Endothelial cell of umbilical vein (primary cell): ENCODE results near the gene U2AF2. TPM values are rescaled to one million over a fixed set of nuclear protein-coding genes. Genes with fewer than 3 reads are reported as not detected.

Experiments
- BruUV-seq: library from RNA; stranded (reverse); fragments of 400-500 nt; replicated peaks from 2 replicates; lab custom pipeline; 2021; lab: Mats Ljungman, UMichigan
- CTCF ChIA-PET: fragments of 300-600, 350-600 bp; sonication (Branson Sonifier 250); formaldehyde crosslinking; loops from one replicate; lab custom pipeline; 2021; ENCODE audit warnings: antibody characterized with exemption, inconsistent platforms; lab: Charles Lee
- POLR2A ChIA-PET: fragments of 300-600, 350-600 bp; sonication (Branson Sonifier 250); formaldehyde crosslinking; loops from one replicate; lab custom pipeline; 2021; ENCODE audit warnings: antibody characterized with exemption, inconsistent platforms; lab: Charles Lee
- DNase-seq: peaks from one replicate; pipeline ENCODE4 v3.0.0-alpha.2; 2011; ENCODE audit warnings: low read depth, low spot score
- FAIRE-seq: peaks from 2 replicates; lab custom pipeline; 2011; peaks lifted over from hg19 to GRCh38; lab: Jason Lieb, UNC
- H2AFZ ChIP-seq: 2 replicates; pipeline ENCODE4 v1.6.0; 2012; ENCODE audit warnings: low read depth, low read length, control low read depth, inconsistent platforms
- H3K27ac ChIP-seq: 2 replicates; pipeline ENCODE4 v1.5.1; 2011; ENCODE audit warnings: low read depth, mild to moderate bottlenecking, control low read depth, low read length, moderate library complexity; ENCODE audit not compliant: insufficient read depth
- H3K27me3 ChIP-seq, 2 experiments: 2 replicates each; pipeline versions ENCODE4 v1.6.0 to v1.6.1; 2011; ENCODE audit warnings: low read length in 2 of 2, mixed read lengths in 1 of 2; ENCODE audit not compliant: control insufficient read depth in 2 of 2, insufficient read depth in 2 of 2
- H3K36me3 ChIP-seq, 2 experiments: 2 replicates in 1 of 2; 3 replicates in 1 of 2; pipeline ENCODE4 v1.5.1; 2011; ENCODE audit warnings: low read length in 2 of 2, mild to moderate bottlenecking in 1 of 2, moderate library complexity in 1 of 2; ENCODE audit not compliant: control insufficient read depth in 2 of 2, insufficient read depth in 2 of 2; ENCODE audit errors: extremely low read depth in 1 of 2
- H3K4me1 ChIP-seq: 3 replicates; pipeline ENCODE4 v1.5.1; 2011; ENCODE audit warnings: mild to moderate bottlenecking, low read length; ENCODE audit not compliant: control insufficient read depth, insufficient read depth; ENCODE audit errors: extremely low read depth
- H3K4me2 ChIP-seq: 2 replicates; pipeline ENCODE4 v1.6.1; 2011; ENCODE audit warnings: low read length, control low read depth, mixed read lengths; ENCODE audit not compliant: insufficient read depth
- H3K4me3 ChIP-seq, 3 experiments: fragments of 200-600 bp in 1 of 3; sonication (generic), shearing (Covaris generic) in 1 of 3; replicated peaks in 1 of 3; 2 replicates each; pipeline ENCODE4 v1.5.1; 2011 to 2016; ENCODE audit warnings: control low read depth in 3 of 3, low read length in 3 of 3, mild to moderate bottlenecking in 2 of 3, inconsistent platforms in 1 of 3, low read depth in 1 of 3, moderate library complexity in 1 of 3; ENCODE audit not compliant: insufficient read depth in 1 of 3
- H3K79me2 ChIP-seq: 2 replicates; pipeline ENCODE4 v1.6.0; 2012; ENCODE audit warnings: low read length, inconsistent platforms; ENCODE audit not compliant: control insufficient read depth, insufficient read depth
- H3K9ac ChIP-seq: replicated peaks from 2 replicates; pipeline ENCODE3; 2011; ENCODE audit warnings: low read length, control low read depth; ENCODE audit not compliant: insufficient read depth; ENCODE audit errors: extremely low read depth
- H3K9me1 ChIP-seq: replicated peaks from 3 replicates; pipeline ENCODE4 v1.6.0; 2011; ENCODE audit warnings: mild to moderate bottlenecking, low read length; ENCODE audit not compliant: control insufficient read depth, insufficient read depth; ENCODE audit errors: extremely low read depth
- H3K9me3 ChIP-seq: replicated peaks from 2 replicates; pipeline ENCODE4 v1.5.1; 2012; ENCODE audit warnings: low read length, inconsistent platforms; ENCODE audit not compliant: control insufficient read depth, insufficient read depth
- H4K20me1 ChIP-seq: replicated peaks from 2 replicates; pipeline ENCODE3; 2011; ENCODE audit warnings: mild to moderate bottlenecking, low read length; ENCODE audit not compliant: control insufficient read depth, insufficient read depth; ENCODE audit errors: extremely low read depth
- CTCF ChIP-seq, 2 donors: IDR thresholded peaks; 1 replicate in 1 of 2; 2 replicates in 1 of 2; pipeline ENCODE4 v1.5.1; 2011; ENCODE audit warnings: low read length in 2 of 2, mild to moderate bottlenecking in 2 of 2, moderate library complexity in 2 of 2, control low read depth in 1 of 2, inconsistent platforms in 1 of 2, low read depth in 1 of 2; ENCODE audit not compliant: insufficient read depth in 1 of 2; ENCODE audit errors: extremely low read depth in 1 of 2
- EZH2 ChIP-seq: IDR thresholded peaks from 2 replicates; pipeline ENCODE4 v1.6.1; 2012; ENCODE audit warnings: borderline replicate concordance, low read depth, mild to moderate bottlenecking, moderate library complexity, low read length, inconsistent platforms; ENCODE audit not compliant: severe bottlenecking
- FOS ChIP-seq: IDR thresholded peaks from 2 replicates; pipeline ENCODE4 v1.6.1; 2011; ENCODE audit warnings: mild to moderate bottlenecking, low read length, moderate library complexity, borderline replicate concordance; ENCODE audit not compliant: insufficient read depth
- GATA2 ChIP-seq: IDR thresholded peaks from 2 replicates; pipeline ENCODE4 v1.7.0; 2011; ENCODE audit warnings: low read depth, mild to moderate bottlenecking, moderate library complexity, mixed read lengths, low read length; ENCODE audit not compliant: insufficient read length, insufficient read depth
- JUN ChIP-seq: IDR thresholded peaks from 2 replicates; pipeline ENCODE4 v1.6.1; 2011; ENCODE audit warnings: borderline replicate concordance, low read depth; ENCODE audit not compliant: insufficient read length, insufficient read depth
- MAX ChIP-seq: IDR thresholded peaks from 2 replicates; pipeline ENCODE4 v1.6.1; 2011; ENCODE audit not compliant: insufficient read depth, insufficient read length
- MYC ChIP-seq: IDR thresholded peaks from one replicate; pipeline ENCODE4 v1.6.1; 2011; ENCODE audit warnings: mild to moderate bottlenecking, low read depth, low read length
- POLR2A ChIP-seq: IDR thresholded peaks from 2 replicates; pipeline ENCODE4 v1.6.1; 2012; ENCODE audit warnings: low read depth, mild to moderate bottlenecking, control low read depth, low read length
- POLR2AphosphoS5 ChIP-seq: IDR thresholded peaks from 2 replicates; pipeline ENCODE4 v1.6.1; 2012; ENCODE audit warnings: low read depth, mild to moderate bottlenecking, control low read depth, low read length, moderate library complexity; ENCODE audit not compliant: insufficient read depth
- dilution Hi-C: fragments of 300-500 bp; cut with MboI; formaldehyde crosslinking; loops from one replicate; pipeline ENCODE4 v1.15.0; 2019; ENCODE audit warnings: low sequenced_read_pairs; ENCODE audit not compliant: extremely low pct_ligation_motif_present
- intact Hi-C: fragments of 100-400 bp; cut with micrococcal nuclease; formaldehyde crosslinking; loops from one replicate; pipeline ENCODE4 v1.10.0; 2022
- polyA plus RNA-seq, 4 experiments: library from polyadenylated mRNA; depleted of rRNA in 3 of 4; stranded (reverse) in 3 of 4; unstranded in 1 of 4; fragments of >200 nt; gene quantifications; 2 replicates each; pipeline versions ENCODE4 v1.2.1 to v1.2.3, GENCODE V29; 2011 to 2012; ENCODE audit warnings: missing spikeins in 1 of 4
- total RNA-seq: library from RNA; stranded (reverse); gene quantifications from 2 replicates; pipeline ENCODE4 v1.2.3, GENCODE V29; 2021

U2AF2 gene
- total and polyA plus RNA-seq, 2 donors (not counting 3 experiments of a cell fraction or from before 2014, with no cell fraction given): 183 to 259 TPM

- no peaks in the 10 kb centered on the region for H3K9me1 ChIP-seq
- POLR2A ChIA-PET: interaction anchor here (1.3 kb wide), 2 partner anchors 12 to 18 kb away, joined by 3 to 5 read pairs; partner anchors contain the start of genes FIZ1 and ZNF865
- H3K27ac ChIP-seq: no peak overlapping the region
- DNase-seq (peak; percentile 10), FAIRE-seq (peak; percentile 44)
- no peak for TF ChIP-seq MAX
- no peak for TF ChIP-seq GATA2
- no peak for TF ChIP-seq FOS
- no peak for TF ChIP-seq CTCF (IDR thresholded peaks at IDR 0.05; ENCODE audit: extremely low read depth in 1 of 2, insufficient read depth in 1 of 2, low read depth in 1 of 2, low read length in 2 of 2)
- TF ChIP-seq POLR2AphosphoS5: no peak
- no peak for TF ChIP-seq JUN
- no peak for TF ChIP-seq EZH2
- TF ChIP-seq MYC: no peak
- no peak for TF ChIP-seq POLR2A
- dilution Hi-C loops (no loop called here), intact Hi-C loops (no loop called here)
- no TSS peak for BruUV-seq
- H3K9ac ChIP-seq: no peak overlapping the region
- H3K4me1 ChIP-seq: peaks cover 2% of the 10 kb centered on the region
- no peaks in the 10 kb centered on the region for H3K27me3 ChIP-seq
- H4K20me1 ChIP-seq: no peaks in the 10 kb centered on the region
- no peak overlapping the region for H2AFZ ChIP-seq
- H3K4me2 ChIP-seq: no peak overlapping the region
- H3K9me3 ChIP-seq: no peaks in the 10 kb centered on the region
- H3K36me3 ChIP-seq: peaks cover 2 to 23% of the 10 kb centered on the region in 2 experiments
- peaks cover 2% of the 10 kb centered on the region for H3K79me2 ChIP-seq
- CTCF ChIA-PET: interaction anchor here (0.6 to 1.9 kb wide), 5 partner anchors 11 to 329 kb away, joined by 3 to 8 read pairs (median 4); no protein-coding TSS in a partner anchor
- no peak overlapping the region for H3K4me3 ChIP-seq
Observed at GRCh38 chr19:55617426-55617825, 37.4 kb upstream of the U2AF2 start.
